GM12875 (cell line): ENCODE data around the gene AREL1.

Experiments used
- H3K4me3 ChIP-seq: one replicate; pipeline ENCODE4 v1.5.1; 2011; ENCODE audit warnings: low read depth, low read length, control low read depth
- CTCF ChIP-seq: IDR thresholded peaks from 2 replicates; pipeline ENCODE4 v1.5.1; 2011; ENCODE audit warnings: low read depth, mild to moderate bottlenecking, control low read depth, inconsistent platforms, low read length, moderate library complexity, borderline replicate concordance; ENCODE audit not compliant: insufficient read depth

The AREL1 gene

GRCh38 chr14:74698465-74698864, 14.4 kb downstream of the AREL1 start:
- no peak overlapping the region for H3K4me3 ChIP-seq
- no peak for TF ChIP-seq CTCF

- H3K4me3 ChIP-seq: no peak overlapping the region
- no peak for TF ChIP-seq CTCF
Measured at GRCh38 chr14:74697976-74698375, 14.9 kb downstream of the AREL1 start.

GRCh38 chr14:74697543-74697942, 15.3 kb downstream of the AREL1 start:
- H3K4me3 ChIP-seq: no peak overlapping the region
- no peak for TF ChIP-seq CTCF

GRCh38 chr14:74697011-74697410, 15.9 kb downstream of the AREL1 start:
- H3K4me3 ChIP-seq: no peak overlapping the region
- no peak for TF ChIP-seq CTCF

- no peak overlapping the region for H3K4me3 ChIP-seq
- TF ChIP-seq CTCF: no peak
Measured at GRCh38 chr14:74695406-74695805, 17.5 kb downstream of the AREL1 start.

- no peak overlapping the region for H3K4me3 ChIP-seq
- no peak for TF ChIP-seq CTCF
Measured at GRCh38 chr14:74693191-74693590, 19.7 kb downstream of the AREL1 start.

- TF ChIP-seq CTCF: no peak
- no peak overlapping the region for H3K4me3 ChIP-seq
Measured at GRCh38 chr14:74691456-74691855, 21.4 kb downstream of the AREL1 start.
